KOPT-K1 (cell line): Measurements from ENCODE around the gene SGK1.
"Not testable (repeated sequence)": the region's sequence is repeated elsewhere in the genome, so short reads cannot be mapped to it uniquely, and the experiment has no call there.

Source experiments
- H3K27ac ChIP-seq: fragments of 200-600 bp; sonication (generic); 2 replicates; pipeline ENCODE4 v1.5.1; 2016; ENCODE audit warnings: antibody characterized with exemption, mild to moderate bottlenecking, low read depth, low read length; ENCODE audit not compliant: poor library complexity, severe bottlenecking
- H3K36me3 ChIP-seq: fragments of 200-600 bp; sonication (generic); 2 replicates; pipeline ENCODE4 v1.5.1; 2017; ENCODE audit warnings: antibody characterized with exemption, mild to moderate bottlenecking, low read length, moderate library complexity; ENCODE audit not compliant: insufficient read depth
- H3K9me3 ChIP-seq: fragments of 200-600 bp; sonication (generic); 2 replicates; pipeline ENCODE4 v1.5.1; 2017; ENCODE audit warnings: antibody characterized with exemption, low read length, mild to moderate bottlenecking; ENCODE audit not compliant: insufficient read depth, poor library complexity, severe bottlenecking

SGK1 gene

GRCh38 chr6:134216301-134217010 lies 101.5 kb downstream of the SGK1 start:
- H3K36me3 ChIP-seq, result no peaks in the 10 kb centered on the region
- no peaks in the 10 kb centered on the region for H3K9me3 ChIP-seq
- H3K27ac ChIP-seq, result no peak overlapping the region

DNA sequence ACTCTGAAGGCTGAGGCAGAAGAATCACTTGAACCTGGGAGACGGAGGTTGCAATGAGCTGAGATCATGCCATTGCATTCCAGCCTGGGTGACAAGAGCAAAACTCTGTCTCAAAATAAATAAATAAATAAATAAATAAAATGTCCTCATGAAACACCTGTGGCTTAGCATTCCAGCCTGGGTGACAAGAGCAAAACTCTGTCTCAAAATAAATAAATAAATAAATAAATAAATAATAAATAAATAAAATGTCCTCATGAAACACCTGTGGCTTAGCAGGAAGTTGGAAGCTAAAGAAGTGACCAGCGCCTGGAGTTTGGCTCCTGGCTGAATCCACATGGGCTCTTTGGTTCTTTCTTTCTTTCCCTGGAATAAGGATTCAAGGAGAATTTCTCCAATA lies 104.5 kb downstream of the SGK1 start:
- not testable (repeated sequence) for H3K36me3 ChIP-seq, H3K27ac ChIP-seq, H3K9me3 ChIP-seq

DNA sequence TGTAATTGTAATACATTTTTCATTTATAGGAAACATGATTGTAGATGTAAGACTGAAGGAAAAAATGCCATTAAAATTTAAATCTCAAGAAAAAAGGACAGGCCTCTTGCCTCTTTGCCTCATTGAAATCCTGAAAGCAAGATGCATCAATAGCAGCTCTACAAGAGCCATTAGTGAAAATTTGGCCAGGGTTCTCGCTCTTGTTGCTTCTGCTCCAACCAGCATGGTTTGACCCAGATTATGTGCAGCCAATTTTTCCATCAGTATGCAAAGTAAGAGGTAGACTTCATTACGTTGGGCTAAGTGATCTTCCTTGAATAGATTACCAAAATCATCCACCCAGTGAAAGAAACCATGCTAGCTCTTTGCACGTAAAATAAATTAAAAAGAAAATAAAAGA lies 106.6 kb downstream of the SGK1 start:
- H3K27ac ChIP-seq, result no peak overlapping the region
- no peaks in the 10 kb centered on the region for H3K9me3 ChIP-seq
- H3K36me3 ChIP-seq, result no peaks in the 10 kb centered on the region

- H3K9me3 ChIP-seq, result no peaks in the 10 kb centered on the region
- no peaks in the 10 kb centered on the region for H3K36me3 ChIP-seq
- H3K27ac ChIP-seq, result no peak overlapping the region
Observed at GRCh38 chr6:134207421-134207820, 110.5 kb downstream of the SGK1 start.

- Histone ChIP-seq H3K36me3 (no peaks in the 10 kb centered on the region), H3K27ac (no peak overlapping the region), H3K9me3 (no peaks in the 10 kb centered on the region)
Observed at GRCh38 chr6:134205366-134205765, 112.5 kb downstream of the SGK1 start.

GRCh38 chr6:134204759-134205158 lies 113.2 kb downstream of the SGK1 start:
- not testable (repeated sequence) for H3K9me3 ChIP-seq, H3K36me3 ChIP-seq, H3K27ac ChIP-seq

- Histone ChIP-seq H3K27ac (no peak overlapping the region), H3K36me3 (no peaks in the 10 kb centered on the region), H3K9me3 (no peaks in the 10 kb centered on the region)
Observed at GRCh38 chr6:134204031-134204430, 113.9 kb downstream of the SGK1 start.

DNA sequence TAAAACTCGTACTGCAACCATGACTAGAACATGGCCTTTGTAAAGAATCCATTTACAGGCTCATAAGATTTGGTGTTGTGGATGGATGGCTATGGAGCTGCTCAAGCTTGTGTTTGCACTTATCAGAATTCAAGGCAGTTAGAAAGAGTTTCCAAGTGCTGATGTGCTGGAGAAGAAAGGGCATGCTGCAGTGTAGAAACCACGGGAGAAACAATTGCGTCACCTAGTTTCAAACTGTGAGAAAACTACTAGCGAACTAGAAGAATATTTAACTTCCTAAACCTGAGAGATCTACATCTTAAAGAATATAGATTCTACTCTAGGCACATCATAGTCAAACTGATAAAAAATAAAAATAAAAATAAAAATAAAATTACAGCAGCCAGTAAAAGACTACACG lies 116.2 kb downstream of the SGK1 start:
- H3K9me3 ChIP-seq, result no peaks in the 10 kb centered on the region
- H3K27ac ChIP-seq, result no peak overlapping the region

GRCh38 chr6:134199848-134200606 lies 117.9 kb downstream of the SGK1 start:
- no peaks in the 10 kb centered on the region for H3K9me3 ChIP-seq
- no peak overlapping the region for H3K27ac ChIP-seq
- H3K36me3 ChIP-seq, result no peaks in the 10 kb centered on the region

More for the DNA sequence above, 116.2 kb downstream of the SGK1 start:
- no peaks in the 10 kb centered on the region for H3K36me3 ChIP-seq

DNA sequence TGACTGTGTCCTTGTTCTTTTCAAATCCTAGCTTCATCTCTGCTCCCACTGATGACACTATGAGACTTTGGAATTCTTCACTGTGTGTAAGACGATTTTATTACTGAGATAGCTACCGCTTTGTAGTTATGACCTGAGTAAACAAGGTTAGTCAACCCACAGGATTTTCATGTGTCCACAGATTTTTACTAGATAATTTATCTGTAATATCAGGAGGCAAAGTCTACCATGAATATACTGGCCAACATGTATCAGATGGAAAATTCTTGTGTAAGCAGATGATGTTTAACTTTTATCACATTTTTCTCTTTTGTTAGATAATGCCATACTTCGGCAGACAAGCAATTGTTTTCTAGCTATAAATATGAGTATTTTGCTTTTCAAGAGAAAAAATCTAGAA lies 119.8 kb downstream of the SGK1 start:
- no peak overlapping the region for H3K27ac ChIP-seq
- H3K36me3 ChIP-seq, result no peaks in the 10 kb centered on the region
- no peaks in the 10 kb centered on the region for H3K9me3 ChIP-seq

- not testable (repeated sequence) for H3K36me3 ChIP-seq, H3K9me3 ChIP-seq, H3K27ac ChIP-seq
Observed at GRCh38 chr6:134197685-134198084, 120.2 kb downstream of the SGK1 start.

- Histone ChIP-seq H3K9me3 (no peaks in the 10 kb centered on the region), H3K27ac (no peak overlapping the region), H3K36me3 (no peaks in the 10 kb centered on the region)
Observed at GRCh38 chr6:134196568-134197193, 121.2 kb downstream of the SGK1 start.

- Histone ChIP-seq H3K9me3 (no peaks in the 10 kb centered on the region), H3K36me3 (no peaks in the 10 kb centered on the region), H3K27ac (no peak overlapping the region)
Observed at GRCh38 chr6:134195985-134196384, 121.9 kb downstream of the SGK1 start.

DNA sequence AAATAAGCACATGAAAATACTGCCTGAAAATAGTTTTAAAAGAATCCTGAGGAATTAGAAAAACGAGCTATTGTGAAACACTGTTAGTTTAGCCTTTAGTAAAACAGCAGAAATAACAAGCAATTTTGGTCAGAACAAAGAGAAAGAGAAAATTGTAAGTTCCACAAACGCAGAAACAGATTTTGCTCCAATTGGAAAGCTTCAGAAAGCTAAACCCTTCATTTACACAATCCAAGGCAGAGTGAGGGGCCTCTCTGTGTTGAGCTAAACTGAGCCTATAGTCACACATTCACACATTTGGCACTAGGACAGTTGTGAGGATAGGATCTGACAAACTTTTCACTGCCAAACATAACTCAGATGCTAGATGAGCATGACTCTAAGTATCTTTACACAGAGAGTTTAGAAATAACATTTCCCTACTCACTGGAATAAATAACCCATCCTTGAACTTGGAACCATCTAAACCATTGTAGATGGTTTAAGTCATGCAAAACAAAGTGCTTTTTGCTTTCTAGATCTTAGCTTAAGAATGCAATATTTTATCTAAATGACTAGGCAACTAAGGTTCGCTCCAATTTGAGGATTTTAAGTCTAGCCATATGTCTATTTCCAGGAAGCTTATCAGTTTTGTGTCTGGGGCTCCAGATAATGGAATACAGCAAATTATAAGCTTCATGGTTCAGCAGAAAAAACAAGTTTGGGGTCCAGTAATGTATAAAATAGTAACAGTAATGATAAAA lies 122.6 kb downstream of the SGK1 start:
- no peaks in the 10 kb centered on the region for H3K36me3 ChIP-seq
- H3K27ac ChIP-seq, result no peak overlapping the region
- H3K9me3 ChIP-seq, result no peaks in the 10 kb centered on the region
